Neural progenitor cell (in vitro differentiated cells): Measurements from ENCODE around the gene FBP2. TPM values are rescaled to one million over a fixed set of nuclear protein-coding genes. Genes with fewer than 3 reads are reported as not detected.

Experiments
- DNase-seq: peaks from one replicate; pipeline ENCODE4 v3.0.0-alpha.2; 2016; ENCODE audit warnings: low spot score
- H2AFZ ChIP-seq: fragments of 200-600 bp; sonication (generic); replicated peaks from 2 replicates; pipeline ENCODE4 v1.6.1; 2016; ENCODE audit warnings: antibody characterized with exemption
- H3F3A ChIP-seq: fragments of 200-600 bp; sonication (generic); 2 replicates; pipeline ENCODE4 v1.6.1; 2016; ENCODE audit warnings: antibody characterized with exemption, low read depth
- H3K27ac ChIP-seq: fragments of 200-600 bp; sonication (generic); 2 replicates; pipeline ENCODE4 v1.5.1; 2016; ENCODE audit warnings: mild to moderate bottlenecking
- H3K27me3 ChIP-seq: fragments of 200-600 bp; sonication (generic); 2 replicates; pipeline ENCODE4 v1.6.1; 2016; ENCODE audit warnings: mild to moderate bottlenecking, moderate library complexity
- H3K36me3 ChIP-seq: fragments of 200-600 bp; sonication (generic); 2 replicates; pipeline ENCODE4 v1.5.1; 2016
- H3K4me1 ChIP-seq: fragments of 200-600 bp; sonication (generic); 2 replicates; pipeline ENCODE4 v1.6.1; 2016; ENCODE audit warnings: mixed run types
- H3K4me2 ChIP-seq: fragments of 200-600 bp; sonication (generic); 2 replicates; pipeline ENCODE4 v1.6.1; 2016
- H3K4me3 ChIP-seq: fragments of 200-600 bp; sonication (generic); 2 replicates; pipeline ENCODE4 v1.5.1; 2016
- H3K79me2 ChIP-seq: fragments of 200-600 bp; sonication (generic); 2 replicates; pipeline ENCODE4 v1.6.1; 2016; ENCODE audit warnings: low read depth
- H3K9ac ChIP-seq: fragments of 200-600 bp; sonication (generic); 2 replicates; pipeline ENCODE4 v1.6.1; 2016
- H3K9me3 ChIP-seq: fragments of 200-600 bp; sonication (generic); 2 replicates; pipeline ENCODE4 v1.5.1; 2016; ENCODE audit warnings: low read depth
- H4K20me1 ChIP-seq: fragments of 200-600 bp; sonication (generic); 2 replicates; pipeline ENCODE4 v1.6.1; 2016; ENCODE audit warnings: low read depth
- H3K27ac Mint-ChIP-seq: 3 replicates; pipeline ENCODE4 v1.8.0; 2021; ENCODE audit warnings: mixed read lengths
- H3K27me3 Mint-ChIP-seq: 2 replicates; pipeline ENCODE4 v1.8.0; 2022; ENCODE audit warnings: low read depth, mild to moderate bottlenecking, inconsistent platforms, moderate library complexity, mixed read lengths; ENCODE audit not compliant: insufficient read depth
- H3K36me3 Mint-ChIP-seq: 3 replicates; pipeline ENCODE4 v1.8.0; 2021; ENCODE audit warnings: mixed read lengths
- H3K4me1 Mint-ChIP-seq: 3 replicates; pipeline ENCODE4 v1.8.0; 2021; ENCODE audit warnings: mixed read lengths
- H3K4me3 Mint-ChIP-seq: 3 replicates; pipeline ENCODE4 v1.8.0; 2021; ENCODE audit warnings: mild to moderate bottlenecking, moderate library complexity, mixed read lengths
- H3K9me3 Mint-ChIP-seq: 3 replicates; pipeline ENCODE4 v1.8.0; 2020; ENCODE audit warnings: mixed read lengths
- CTCF ChIP-seq: fragments of 200-600 bp; sonication (generic); IDR thresholded peaks from 2 replicates; pipeline ENCODE4 v1.5.1; 2017; ENCODE audit warnings: antibody characterized with exemption, mild to moderate bottlenecking
- EZH2 ChIP-seq: fragments of 200-600 bp; sonication (generic); IDR thresholded peaks from 2 replicates; pipeline ENCODE4 v1.6.1; 2017; ENCODE audit warnings: antibody characterized with exemption, mild to moderate bottlenecking, moderate library complexity
- EZH2phosphoT487 ChIP-seq: fragments of 200-600 bp; sonication (generic); IDR thresholded peaks from 2 replicates; pipeline ENCODE4 v1.6.1; 2017; ENCODE audit warnings: antibody characterized with exemption
- total RNA-seq: library from RNA; depleted of rRNA; stranded (reverse); fragments of >200 nt; gene quantifications from 2 replicates; pipeline ENCODE4 v1.2.3, GENCODE V29; 2015; ENCODE audit warnings: low replicate concordance

FBP2 gene
- total RNA-seq, 1 donor from 2014 or later = not detected

- Mint-ChIP-seq H3K27ac (no peak overlapping the region), H3K4me1 (no peaks in the 10 kb centered on the region), H3K4me3 (no peak overlapping the region), H3K9me3 (peaks cover 3% of the 10 kb centered on the region), H3K27me3 (peaks cover 2% of the 10 kb centered on the region), H3K36me3 (no peaks in the 10 kb centered on the region)
- Histone ChIP-seq H3K79me2 (no peaks in the 10 kb centered on the region), H3K27ac (no peak overlapping the region), H3F3A (no peaks in the 10 kb centered on the region), H4K20me1 (no peaks in the 10 kb centered on the region), H3K9ac (no peak overlapping the region), H3K4me3 (no peak overlapping the region), H3K36me3 (no peaks in the 10 kb centered on the region), H3K27me3 (no peaks in the 10 kb centered on the region), H3K4me1 (peaks cover 5% of the 10 kb centered on the region), H2AFZ (no peak overlapping the region), H3K4me2 (no peak overlapping the region), H3K9me3 (no peaks in the 10 kb centered on the region)
- no peak for TF ChIP-seq CTCF
- no peak for TF ChIP-seq EZH2
- no peak for TF ChIP-seq EZH2phosphoT487
- no peak for DNase-seq
These were observed 4.9 kb downstream of the FBP2 start for GRCh38 chr9:94588681-94589080.

GRCh38 chr9:94586814-94587213 is 6.8 kb downstream of the FBP2 start:
- no peak for TF ChIP-seq EZH2
- no peak for TF ChIP-seq EZH2phosphoT487
- Histone ChIP-seq H3K4me2 (no peak overlapping the region), H2AFZ (no peak overlapping the region), H3K27ac (no peak overlapping the region), H3K27me3 (no peaks in the 10 kb centered on the region), H4K20me1 (no peaks in the 10 kb centered on the region), H3K4me3 (no peak overlapping the region), H3K4me1 (peaks cover 5% of the 10 kb centered on the region), H3K9me3 (no peaks in the 10 kb centered on the region), H3F3A (no peaks in the 10 kb centered on the region), H3K79me2 (no peaks in the 10 kb centered on the region), H3K9ac (no peak overlapping the region), H3K36me3 (no peaks in the 10 kb centered on the region)
- Mint-ChIP-seq H3K9me3 (peaks cover 3% of the 10 kb centered on the region), H3K27ac (no peak overlapping the region), H3K27me3 (no peaks in the 10 kb centered on the region), H3K4me3 (no peak overlapping the region), H3K4me1 (no peaks in the 10 kb centered on the region), H3K36me3 (no peaks in the 10 kb centered on the region)
- peak; percentile 1 for DNase-seq

- Histone ChIP-seq H3K79me2 (no peaks in the 10 kb centered on the region), H3K4me3 (no peak overlapping the region), H3K4me2 (no peak overlapping the region), H4K20me1 (no peaks in the 10 kb centered on the region), H3F3A (no peaks in the 10 kb centered on the region), H3K4me1 (peaks cover 5% of the 10 kb centered on the region), H3K9me3 (no peaks in the 10 kb centered on the region), H3K27ac (no peak overlapping the region), H3K27me3 (no peaks in the 10 kb centered on the region), H2AFZ (no peak overlapping the region), H3K9ac (no peak overlapping the region), H3K36me3 (no peaks in the 10 kb centered on the region)
- Mint-ChIP-seq H3K4me1 (no peaks in the 10 kb centered on the region), H3K27ac (no peak overlapping the region), H3K27me3 (no peaks in the 10 kb centered on the region), H3K9me3 (peaks cover 3% of the 10 kb centered on the region), H3K4me3 (no peak overlapping the region), H3K36me3 (no peaks in the 10 kb centered on the region)
- no peak for TF ChIP-seq EZH2phosphoT487
- no peak for TF ChIP-seq EZH2
- TF ChIP-seq CTCF = no peak
- DNase-seq = no peak
These were observed 7.3 kb downstream of the FBP2 start for GRCh38 chr9:94586316-94586715.

GRCh38 chr9:94584555-94584954 is 9.1 kb downstream of the FBP2 start:
- no peaks in the 10 kb centered on the region for H3K27me3 Mint-ChIP-seq
- DNase-seq = no peak
- no peaks in the 10 kb centered on the region for H3K79me2 ChIP-seq
- no peak overlapping the region for H3K4me3 Mint-ChIP-seq
- no peaks in the 10 kb centered on the region for H3K27me3 ChIP-seq
- peaks cover 3% of the 10 kb centered on the region for H3K9me3 ChIP-seq
- peaks cover 5% of the 10 kb centered on the region for H3K4me1 ChIP-seq
- H3K27ac Mint-ChIP-seq = peak overlapping the region; percentile 79
- no peaks in the 10 kb centered on the region for H3K9me3 Mint-ChIP-seq
- H3K4me2 ChIP-seq = no peak overlapping the region
- no peak overlapping the region for H2AFZ ChIP-seq
- H3K36me3 ChIP-seq = no peaks in the 10 kb centered on the region
- H3K36me3 Mint-ChIP-seq = no peaks in the 10 kb centered on the region
- H4K20me1 ChIP-seq = no peaks in the 10 kb centered on the region
- no peak overlapping the region for H3K4me3 ChIP-seq
- H3F3A ChIP-seq = peaks cover 4% of the 10 kb centered on the region
- no peak overlapping the region for H3K27ac ChIP-seq
- H3K9ac ChIP-seq = no peak overlapping the region
- TF ChIP-seq EZH2phosphoT487 = no peak
- TF ChIP-seq EZH2 = no peak
- TF ChIP-seq CTCF = no peak
- H3K4me1 Mint-ChIP-seq = no peaks in the 10 kb centered on the region
